GM19035 (cell line): ENCODE results near the gene ABCC6.

ENCODE experiments used
- ATAC-seq: cut with Tn5 transposase; IDR thresholded peaks from one replicate; pipeline ENCODE4 v1.9.1; 2021; ENCODE audit not compliant: unreplicated experiment

ABCC6 gene

GRCh38 chr16:16145286-16145685, 78.0 kb downstream of the ABCC6 start:
- ATAC-seq: no peak

GRCh38 chr16:16144416-16144815, 78.9 kb downstream of the ABCC6 start:
- no peak for ATAC-seq

- no peak for ATAC-seq
Observed at GRCh38 chr16:16143931-16144330, 79.4 kb downstream of the ABCC6 start.

GRCh38 chr16:16143038-16143763, 80.1 kb downstream of the ABCC6 start:
- ATAC-seq: no peak

GRCh38 chr16:16141784-16142396, 81.4 kb downstream of the ABCC6 start:
- ATAC-seq: no peak

- no peak for ATAC-seq
Observed at GRCh38 chr16:16141141-16141540, 82.2 kb downstream of the ABCC6 start.

GRCh38 chr16:16140537-16140936, 82.8 kb downstream of the ABCC6 start:
- ATAC-seq: no peak

- ATAC-seq: no peak
Observed at GRCh38 chr16:16139806-16140205, 83.5 kb downstream of the ABCC6 start.

- no peak for ATAC-seq
Observed at GRCh38 chr16:16139061-16139460, 84.2 kb downstream of the ABCC6 start.

- no peak for ATAC-seq
Observed at GRCh38 chr16:16138034-16138635, 85.2 kb downstream of the ABCC6 start.

GRCh38 chr16:16137110-16137509, 86.2 kb downstream of the ABCC6 start:
- ATAC-seq: no peak

- ATAC-seq: no peak
Observed at GRCh38 chr16:16136588-16136987, 86.7 kb downstream of the ABCC6 start.

GRCh38 chr16:16133943-16134604, 89.2 kb downstream of the ABCC6 start:
- no peak for ATAC-seq

GRCh38 chr16:16131659-16132058, 91.6 kb downstream of the ABCC6 start:
- ATAC-seq: no peak

- no peak for ATAC-seq
Observed at GRCh38 chr16:16131204-16131603, 92.1 kb downstream of the ABCC6 start.

- ATAC-seq: no peak
Observed at GRCh38 chr16:16127469-16128116, 95.7 kb downstream of the ABCC6 start.

- ATAC-seq: no peak
Observed at GRCh38 chr16:16126896-16127295, 96.4 kb downstream of the ABCC6 start.

GRCh38 chr16:16124974-16125373, 98.3 kb downstream of the ABCC6 start:
- no peak for ATAC-seq

GRCh38 chr16:16124438-16124837, 98.9 kb downstream of the ABCC6 start:
- no peak for ATAC-seq

- no peak for ATAC-seq
Observed at GRCh38 chr16:16122264-16122663, 101.0 kb downstream of the ABCC6 start.

- no peak for ATAC-seq
Observed at GRCh38 chr16:16121185-16121727, 102.0 kb downstream of the ABCC6 start.
